HG03280 (cell line): ENCODE data around the gene WDR13.
"Not testable (repeated sequence)": the region's sequence is repeated elsewhere in the genome, so short reads cannot be mapped to it uniquely, and the experiment has no call there.

ENCODE experiments used
- ATAC-seq: cut with Tn5 transposase; IDR thresholded peaks from one replicate; pipeline ENCODE4 v1.9.1; 2021; ENCODE audit warnings: mild to moderate bottlenecking, moderate library complexity; ENCODE audit not compliant: unreplicated experiment

Gene WDR13

GRCh38 chrX:48597353-48598264 lies at the start of gene WDR13:
TSS of gene WDR13 (plus strand) at chrX:48597492. CDS start at chrX:48597997, 505 bp downstream.
- ATAC-seq, result peak; percentile 78

GRCh38 chrX:48548871-48549270 lies 48.4 kb upstream of the WDR13 start:
- ATAC-seq, result no peak

- ATAC-seq, result not testable (repeated sequence)
Measured at GRCh38 chrX:48555731-48556325, 41.5 kb upstream of the WDR13 start.

GRCh38 chrX:48558271-48558670 lies 39.0 kb upstream of the WDR13 start:
- no peak for ATAC-seq

GRCh38 chrX:48559636-48560035 lies 37.7 kb upstream of the WDR13 start:
- ATAC-seq, result no peak

- no peak for ATAC-seq
Measured at GRCh38 chrX:48560056-48560455, 37.2 kb upstream of the WDR13 start.

GRCh38 chrX:48560681-48561080 lies 36.6 kb upstream of the WDR13 start:
- no peak for ATAC-seq

GRCh38 chrX:48569958-48570357 lies 27.3 kb upstream of the WDR13 start:
- ATAC-seq, result no peak

GRCh38 chrX:48573690-48574269 lies 23.5 kb upstream of the WDR13 start:
- peak; percentile 7 for ATAC-seq

- ATAC-seq, result peak; percentile 85
Measured at GRCh38 chrX:48574270-48575266, 22.7 kb upstream of the WDR13 start, which contains the start of gene RBM3. TSS of gene RBM3 (plus strand) at chrX:48574484. CDS start at chrX:48575181, 697 bp downstream.

GRCh38 chrX:48575642-48576041 lies 21.6 kb upstream of the WDR13 start:
- no peak for ATAC-seq

GRCh38 chrX:48576108-48576507 lies 21.2 kb upstream of the WDR13 start:
- no peak for ATAC-seq

GRCh38 chrX:48578661-48579128 lies 18.6 kb upstream of the WDR13 start:
- ATAC-seq, result no peak

- no peak for ATAC-seq
Measured at GRCh38 chrX:48579259-48579658, 18.0 kb upstream of the WDR13 start.

GRCh38 chrX:48580662-48581061 lies 16.6 kb upstream of the WDR13 start:
- no peak for ATAC-seq

GRCh38 chrX:48584698-48585097 lies 12.6 kb upstream of the WDR13 start:
- ATAC-seq, result no peak

GRCh38 chrX:48589482-48590162 lies 7.7 kb upstream of the WDR13 start:
- ATAC-seq, result no peak

GRCh38 chrX:48590203-48591103 lies 6.8 kb upstream of the WDR13 start:
- no peak for ATAC-seq

- ATAC-seq, result no peak
Measured at GRCh38 chrX:48591255-48591791, 6.0 kb upstream of the WDR13 start.
